AG10803 (cell line): ENCODE data around the gene ADRM1.

ENCODE experiments used
- DNase-seq: peaks from one replicate; pipeline ENCODE4 v3.0.0; 2010; ENCODE audit warnings: low read depth
- H3K4me3 ChIP-seq: 2 replicates; pipeline ENCODE4 v1.5.1; 2011; ENCODE audit warnings: mild to moderate bottlenecking, low read length, control low read depth
- TF ChIP-seq, protein P1 (sequence below): conservative IDR thresholded peaks from 2 replicates; pipeline ENCODE4 v1.5.1; 2011; ENCODE audit warnings: mild to moderate bottlenecking, low read length, control low read depth, inconsistent platforms

The ADRM1 gene

DNA sequence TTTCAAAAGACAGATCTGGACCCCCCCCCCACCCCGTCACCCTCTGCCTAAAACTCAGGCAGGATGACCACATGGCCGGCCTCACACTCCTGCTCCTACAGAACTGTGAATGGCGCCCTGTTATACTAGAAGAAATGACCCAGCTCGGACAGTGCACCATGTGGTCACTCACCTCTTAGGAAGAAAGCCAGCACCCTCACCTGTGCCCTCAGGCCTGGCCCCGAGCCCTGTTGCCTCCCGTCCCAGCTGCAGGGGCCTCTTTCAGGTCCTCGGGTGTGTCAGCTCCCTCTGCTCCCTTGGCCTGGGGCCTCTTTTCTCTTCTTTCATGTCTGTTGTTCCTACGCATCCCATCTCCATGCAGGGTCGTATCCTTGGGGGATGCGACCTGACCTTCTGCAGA, 40.7 kb upstream of the ADRM1 start:
- TF ChIP-seq, protein P1, sequence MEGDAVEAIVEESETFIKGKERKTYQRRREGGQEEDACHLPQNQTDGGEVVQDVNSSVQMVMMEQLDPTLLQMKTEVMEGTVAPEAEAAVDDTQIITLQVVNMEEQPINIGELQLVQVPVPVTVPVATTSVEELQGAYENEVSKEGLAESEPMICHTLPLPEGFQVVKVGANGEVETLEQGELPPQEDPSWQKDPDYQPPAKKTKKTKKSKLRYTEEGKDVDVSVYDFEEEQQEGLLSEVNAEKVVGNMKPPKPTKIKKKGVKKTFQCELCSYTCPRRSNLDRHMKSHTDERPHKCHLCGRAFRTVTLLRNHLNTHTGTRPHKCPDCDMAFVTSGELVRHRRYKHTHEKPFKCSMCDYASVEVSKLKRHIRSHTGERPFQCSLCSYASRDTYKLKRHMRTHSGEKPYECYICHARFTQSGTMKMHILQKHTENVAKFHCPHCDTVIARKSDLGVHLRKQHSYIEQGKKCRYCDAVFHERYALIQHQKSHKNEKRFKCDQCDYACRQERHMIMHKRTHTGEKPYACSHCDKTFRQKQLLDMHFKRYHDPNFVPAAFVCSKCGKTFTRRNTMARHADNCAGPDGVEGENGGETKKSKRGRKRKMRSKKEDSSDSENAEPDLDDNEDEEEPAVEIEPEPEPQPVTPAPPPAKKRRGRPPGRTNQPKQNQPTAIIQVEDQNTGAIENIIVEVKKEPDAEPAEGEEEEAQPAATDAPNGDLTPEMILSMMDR = no peak
- DNase-seq = no peak
- H3K4me3 ChIP-seq = no peak overlapping the region

DNA sequence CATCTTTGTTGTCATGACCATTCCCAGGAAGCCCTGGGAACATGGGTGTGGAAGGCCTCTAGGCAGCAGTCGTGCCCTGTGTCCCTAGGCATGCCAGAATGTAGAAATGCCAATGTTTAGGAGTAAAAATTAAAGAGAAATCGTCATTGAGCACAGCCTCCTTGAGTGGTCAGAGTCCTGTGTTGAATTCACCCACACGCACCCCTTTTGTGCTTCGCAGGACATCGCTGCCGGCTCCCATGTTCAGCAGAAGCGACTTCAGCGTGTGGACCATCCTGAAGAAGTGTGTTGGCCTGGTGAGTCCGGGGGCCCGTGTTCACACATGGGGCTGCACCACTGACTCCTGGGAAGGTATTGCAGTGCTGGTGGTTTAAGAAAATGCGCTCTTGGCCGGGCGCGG, 39.4 kb upstream of the ADRM1 start:
- DNase-seq = no peak
- TF ChIP-seq, protein P1 = no peak
- no peak overlapping the region for H3K4me3 ChIP-seq

DNA sequence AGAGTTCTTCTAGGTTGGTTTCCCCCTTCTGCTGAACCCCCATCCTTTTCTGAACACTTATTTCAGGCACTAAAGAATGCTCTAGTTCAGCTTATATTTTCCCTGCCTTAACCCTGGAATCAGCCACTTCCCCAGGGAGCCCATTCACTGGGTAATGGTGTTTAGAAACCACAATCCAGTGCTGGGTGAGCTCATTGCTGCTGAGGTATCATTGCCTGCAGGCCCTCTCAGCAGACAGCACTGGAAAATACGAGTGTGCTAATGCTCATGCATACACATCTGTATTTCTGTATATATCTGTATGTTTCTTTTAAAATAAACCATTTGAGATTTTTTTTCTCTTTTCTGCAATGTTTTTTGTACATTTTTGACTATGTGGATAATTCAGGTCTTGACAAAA, 37.4 kb upstream of the ADRM1 start:
- no peak overlapping the region for H3K4me3 ChIP-seq
- TF ChIP-seq, protein P1 = no peak
- DNase-seq = no peak

DNA sequence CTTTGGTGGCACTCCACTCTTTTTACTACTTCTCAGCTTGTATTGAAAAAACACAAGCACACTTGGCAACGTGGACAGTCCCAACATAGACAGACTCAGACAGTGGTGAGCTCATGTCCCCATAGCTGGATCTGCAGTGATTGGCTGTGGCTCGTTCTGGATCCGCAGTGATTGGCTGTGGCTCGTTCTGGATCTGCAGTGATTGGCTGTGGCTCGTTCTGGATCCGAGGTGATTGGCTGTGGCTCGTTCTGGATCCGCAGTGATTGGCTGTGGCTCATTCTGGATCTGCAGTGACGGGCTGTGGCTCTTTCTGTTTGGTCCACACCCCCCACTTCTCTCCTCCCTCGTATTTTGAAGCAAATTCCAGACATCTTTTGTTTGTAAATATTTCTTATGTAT, 36.5 kb upstream of the ADRM1 start:
- no peak for DNase-seq
- TF ChIP-seq, protein P1 = no peak
- no peak overlapping the region for H3K4me3 ChIP-seq

DNA sequence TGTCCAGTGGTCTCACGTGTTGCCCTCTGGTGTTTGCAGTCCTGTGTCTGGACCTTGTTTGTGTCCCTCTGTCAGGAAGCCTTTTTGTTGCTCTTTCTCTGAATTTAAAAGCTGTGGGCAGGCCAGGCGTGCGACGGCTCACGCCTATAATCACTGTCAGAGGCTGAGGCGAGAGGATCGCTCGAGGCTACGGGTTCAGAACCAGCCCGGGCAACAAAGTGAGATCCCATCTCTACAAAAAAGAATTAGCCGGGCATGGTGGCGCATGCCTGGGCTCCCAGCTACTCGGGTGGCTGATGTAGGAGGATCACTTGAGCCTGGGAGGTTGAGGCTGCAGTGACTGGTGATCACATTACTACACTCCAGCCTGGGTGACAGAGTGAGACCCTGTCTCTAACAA, 35.9 kb upstream of the ADRM1 start:
- H3K4me3 ChIP-seq = no peak overlapping the region
- TF ChIP-seq, protein P1 = no peak
- no peak for DNase-seq

DNA sequence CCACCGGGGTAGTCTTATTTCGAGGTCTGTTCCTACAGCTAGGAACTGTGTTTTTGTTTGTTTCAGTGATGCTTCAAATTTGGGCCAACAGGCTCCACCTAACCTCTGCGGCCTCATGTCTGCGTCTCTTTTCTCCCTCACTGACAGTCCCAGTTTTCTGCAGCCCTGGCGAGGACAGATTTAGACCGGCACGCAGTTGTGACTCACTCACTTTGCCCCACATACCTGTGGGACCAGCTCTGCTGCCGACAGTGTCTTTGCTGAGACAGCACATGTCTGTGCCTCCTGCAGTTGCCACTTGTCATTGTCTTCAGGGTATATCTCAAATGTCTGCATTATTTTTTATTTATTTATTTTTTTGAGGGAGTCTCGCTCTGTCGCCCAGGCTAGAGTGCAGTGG, 35.3 kb upstream of the ADRM1 start:
- no peak overlapping the region for H3K4me3 ChIP-seq
- no peak for DNase-seq
- TF ChIP-seq, protein P1 = no peak

DNA sequence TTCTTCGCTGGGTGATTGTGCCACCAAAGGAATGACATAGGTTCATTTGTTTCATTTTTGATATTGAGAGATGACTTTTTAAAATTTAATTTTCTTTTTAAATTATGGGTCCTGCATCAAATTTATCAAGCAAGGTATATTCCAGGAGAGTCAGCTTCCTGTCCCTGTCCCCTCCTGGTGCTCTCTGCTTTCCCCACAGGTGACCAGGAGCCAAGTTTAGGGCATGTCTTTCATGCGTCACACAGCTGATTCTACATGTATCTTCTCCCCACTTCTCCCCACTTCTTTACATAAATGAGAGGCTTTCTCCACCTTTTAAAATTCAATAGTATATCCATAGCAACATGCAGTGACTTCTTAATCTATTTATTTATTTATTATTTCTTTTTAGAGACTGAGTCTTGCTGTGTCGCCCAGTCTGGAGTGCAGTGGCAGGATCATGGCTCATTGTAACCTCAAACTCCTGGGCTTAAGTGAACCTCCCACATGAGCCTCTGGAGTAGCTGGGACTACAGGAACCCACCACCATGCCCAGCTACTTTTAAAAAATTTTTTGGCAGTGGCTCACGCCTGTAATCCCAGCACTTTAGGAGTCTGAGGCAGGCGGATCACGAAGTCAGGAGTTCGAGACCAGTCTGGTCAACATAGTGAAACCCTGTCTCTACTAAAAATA, 34.4 kb upstream of the ADRM1 start:
- no peak for DNase-seq
- TF ChIP-seq, protein P1 = no peak
- H3K4me3 ChIP-seq = no peak overlapping the region
